ENCODE measurements around the gene CACNA1H.

- TF ChIP-seq CTCF (IDR thresholded peaks at IDR 0.05; ENCODE audit: insufficient read depth, low read length, poor library complexity, severe bottlenecking) (no peak), EZH2phosphoT487 (conservative IDR thresholded peaks at IDR 0.05; ENCODE audit: low read length) (no peak)
Measured at GRCh38 chr16:1160773-1161348, 8.0 kb downstream of the CACNA1H start.

Measured in SU-DHL-6 (cell line).